HCT116 (cell line): Measurements from ENCODE around the gene GM2A. TPM values are rescaled to one million over a fixed set of nuclear protein-coding genes. Genes with fewer than 3 reads are reported as not detected.

Experiments used
- ATAC-seq: fragments of 200-7000 bp; cut with Tn5 transposase; 2 replicates; pipeline ENCODE4 v1.9.1; 2020; ENCODE audit warnings: mild to moderate bottlenecking, moderate library complexity
- BruUV-seq: library from RNA; stranded (reverse); fragments of 400-500 nt; replicated peaks from 2 replicates; lab custom pipeline; 2021; lab: Mats Ljungman, UMichigan
- CTCF ChIA-PET: fragments of 300-600 bp; sonication (Branson Sonifier 250); formaldehyde crosslinking; loops from one replicate; lab custom pipeline; 2021; ENCODE audit warnings: antibody characterized with exemption; lab: Charles Lee
- POLR2A ChIA-PET: fragments of 300-600, 350-600 bp; sonication (Branson Sonifier 250); formaldehyde crosslinking; loops from one replicate; lab custom pipeline; 2021; ENCODE audit warnings: antibody characterized with exemption; lab: Charles Lee
- RAD21 ChIA-PET, 2 experiments: fragments of 300-600 bp; sonication (Branson Sonifier 250); formaldehyde crosslinking; loops; one replicate each; lab custom pipeline; 2023; ENCODE audit warnings: low total read pairs in 2 of 2; ENCODE audit not compliant: uncharacterized antibody in 2 of 2, unreplicated experiment in 2 of 2, low non-redundant PET in 1 of 2; lab: Charles Lee
- DNase-seq: peaks from one replicate; pipeline ENCODE4 v3.0.0-alpha.2; 2010; ENCODE audit warnings: low read depth, low spot score
- H2AFZ ChIP-seq: fragments of 200-600 bp; shearing (Covaris generic), sonication (generic); 2 replicates; pipeline ENCODE4 v1.6.1; 2017; ENCODE audit warnings: low read depth, mixed run types, mixed read lengths, antibody characterized with exemption, low read length; ENCODE audit not compliant: poor library complexity, severe bottlenecking
- H3K27ac ChIP-seq: 2 replicates; pipeline ENCODE4 v1.5.1; 2012; ENCODE audit warnings: low read depth, low read length
- H3K27me3 ChIP-seq: fragments of 200-600 bp; sonication (generic); 2 replicates; pipeline ENCODE4 v1.6.1; 2016; ENCODE audit warnings: mixed run types, low read length, mixed read lengths; ENCODE audit not compliant: insufficient read depth
- H3K36me3 ChIP-seq, 2 experiments: fragments of 200-500 bp in 1 of 2; fragments of 200-600 bp in 1 of 2; sonication (Bioruptor generic) in 1 of 2; sonication (generic) in 1 of 2; 2 replicates each; pipeline versions ENCODE4 v1.5.1 to v1.6.1; 2014 to 2016; ENCODE audit warnings: low read length in 2 of 2, inconsistent platforms in 1 of 2, mixed read lengths in 1 of 2, mixed run types in 1 of 2; ENCODE audit not compliant: insufficient read depth in 2 of 2, control insufficient read depth in 1 of 2
- H3K4me1 ChIP-seq, 2 experiments: fragments of 200-600 bp in 1 of 2; sonication (generic) in 1 of 2; 2 replicates each; pipeline versions ENCODE4 v1.5.1 to v1.6.1; 2012 to 2017; ENCODE audit warnings: low read length in 2 of 2, inconsistent platforms in 1 of 2, mild to moderate bottlenecking in 1 of 2, mixed read lengths in 1 of 2, mixed run types in 1 of 2, moderate library complexity in 1 of 2; ENCODE audit not compliant: insufficient read depth in 2 of 2, control insufficient read depth in 1 of 2
- H3K4me2 ChIP-seq: fragments of 200-600 bp; sonication (generic); 2 replicates; pipeline ENCODE4 v1.6.1; 2017; ENCODE audit warnings: mixed run types, low read length, mixed read lengths
- H3K4me3 ChIP-seq, 2 experiments: fragments of 200-600 bp in 1 of 2; sonication (generic) in 1 of 2; replicated peaks in 1 of 2; 2 replicates each; pipeline ENCODE4 v1.5.1; 2011 to 2016; ENCODE audit warnings: low read length in 2 of 2, control low read depth in 1 of 2, low read depth in 1 of 2, mild to moderate bottlenecking in 1 of 2, mixed read lengths in 1 of 2, mixed run types in 1 of 2
- H3K79me2 ChIP-seq: fragments of 200-600 bp; sonication (generic); 2 replicates; pipeline ENCODE4 v1.6.1; 2017; ENCODE audit warnings: mild to moderate bottlenecking, mixed run types, low read length, moderate library complexity, mixed read lengths; ENCODE audit not compliant: insufficient read depth
- H3K9ac ChIP-seq: fragments of 200-600 bp; sonication (generic); 2 replicates; pipeline ENCODE4 v1.6.1; 2016; ENCODE audit warnings: low read length, mixed read lengths
- H3K9me2 ChIP-seq: fragments of 200-600 bp; sonication (generic), shearing (Covaris generic); 2 replicates; pipeline ENCODE4 v1.6.1; 2017; ENCODE audit warnings: mixed run types, mild to moderate bottlenecking, moderate library complexity; ENCODE audit not compliant: insufficient read depth
- H3K9me3 ChIP-seq, 2 experiments: fragments of 200-500 bp in 1 of 2; fragments of 200-600 bp in 1 of 2; sonication (Bioruptor generic) in 1 of 2; sonication (generic) in 1 of 2; 2 replicates each; pipeline ENCODE4 v1.6.1; 2014 to 2017; ENCODE audit warnings: low read length in 2 of 2, mixed read lengths in 2 of 2, inconsistent platforms in 1 of 2, low read depth in 1 of 2, mild to moderate bottlenecking in 1 of 2, mixed run types in 1 of 2, moderate library complexity in 1 of 2; ENCODE audit not compliant: control insufficient read depth in 1 of 2, insufficient read depth in 1 of 2
- H4K20me1 ChIP-seq: fragments of 200-600 bp; sonication (generic), shearing (Covaris generic); 2 replicates; pipeline ENCODE4 v1.6.1; 2017; ENCODE audit warnings: mixed run types, mild to moderate bottlenecking, moderate library complexity; ENCODE audit not compliant: insufficient read depth
- CEBPB ChIP-seq: IDR thresholded peaks from 2 replicates; pipeline ENCODE4 v1.6.1; 2012; ENCODE audit warnings: low read depth
- EGR1 ChIP-seq: IDR thresholded peaks from 2 replicates; pipeline ENCODE4 v1.6.1; 2012; ENCODE audit warnings: low read depth
- ELF1 ChIP-seq: IDR thresholded peaks from 2 replicates; pipeline ENCODE4 v1.6.1; 2012; ENCODE audit warnings: low read depth, borderline replicate concordance
- EZH2 ChIP-seq: fragments of 200-600 bp; sonication (generic); IDR thresholded peaks from 2 replicates; pipeline ENCODE4 v1.6.1; 2017; ENCODE audit warnings: antibody characterized with exemption, mixed run types
- EZH2phosphoT487 ChIP-seq: fragments of 200-600 bp; IDR thresholded peaks from 2 replicates; pipeline ENCODE4 v1.6.1; 2018; ENCODE audit warnings: antibody characterized with exemption, borderline replicate concordance
- JUND ChIP-seq: IDR thresholded peaks from 2 replicates; pipeline ENCODE4 v1.6.1; 2012
- MAX ChIP-seq: IDR thresholded peaks from 2 replicates; pipeline ENCODE4 v1.6.1; 2012
- POLR2A ChIP-seq: IDR thresholded peaks from 2 replicates; pipeline ENCODE4 v1.7.0; 2011; ENCODE audit warnings: borderline replicate concordance; ENCODE audit not compliant: insufficient read depth, insufficient read length; ENCODE audit errors: extremely low read depth
- RAD21 ChIP-seq: IDR thresholded peaks from 2 replicates; pipeline ENCODE4 v1.6.1; 2012; ENCODE audit warnings: low read depth, mild to moderate bottlenecking
- SRF ChIP-seq: IDR thresholded peaks from 2 replicates; pipeline ENCODE4 v1.6.1; 2012; ENCODE audit warnings: low read depth
- ZFX ChIP-seq: fragments of 450-650 bp; IDR thresholded peaks from 2 replicates; pipeline ENCODE4 v1.6.1; 2017
- intact Hi-C: fragments of 100-400 bp; cut with micrococcal nuclease; formaldehyde crosslinking; loops from 2 replicates; pipeline ENCODE4 v1.10.0; 2022
- total RNA-seq: library from RNA; stranded (reverse); gene quantifications from one replicate; pipeline ENCODE4 v1.2.1, GENCODE V29; 2021; ENCODE audit not compliant: unreplicated experiment
- TF ChIP-seq, protein P1 (sequence below): IDR thresholded peaks from 2 replicates; pipeline ENCODE4 v1.6.1; 2012
- TF ChIP-seq, protein P2 (sequence below), 3 experiments: fragments of 200-600 bp in 1 of 3; sonication (generic) in 1 of 3; IDR thresholded peaks in 2 of 3; conservative IDR thresholded peaks in 1 of 3; 2 replicates each; pipeline ENCODE4 v1.5.1; 2012 to 2017; ENCODE audit warnings: low read depth in 2 of 3, low read length in 2 of 3, antibody characterized with exemption in 1 of 3, borderline replicate concordance in 1 of 3, control low read depth in 1 of 3, mild to moderate bottlenecking in 1 of 3, mixed read lengths in 1 of 3, mixed run types in 1 of 3, moderate library complexity in 1 of 3; ENCODE audit not compliant: insufficient read depth in 1 of 3
- TF ChIP-seq, protein P3 (sequence below): IDR thresholded peaks from 2 replicates; pipeline ENCODE4 v1.6.1; 2011; ENCODE audit warnings: mild to moderate bottlenecking, low read length, moderate library complexity; ENCODE audit not compliant: insufficient replicate concordance; ENCODE audit errors: extremely low read depth

Gene GM2A
- total RNA-seq, 1 experiment from 2014 or later = 25.0 TPM

GRCh38 chr5:151271336-151271735 is 18.4 kb downstream of the GM2A start:
- peaks cover 3 to 5% of the 10 kb centered on the region in 2 experiments; a peak in 2 of 4 replicates for H3K4me1 ChIP-seq
- no peaks in the 10 kb centered on the region for H3K79me2 ChIP-seq
- ChIA-PET POLR2A (no interaction called here), RAD21 (no interaction called here), CTCF (no interaction called here)
- DNase-seq (no peak), ATAC-seq (no peak)
- no peak overlapping the region for H3K4me2 ChIP-seq
- H3K4me3 ChIP-seq = no peak overlapping the region
- H3K27ac ChIP-seq = no peak overlapping the region
- no peaks in the 10 kb centered on the region for H4K20me1 ChIP-seq
- H2AFZ ChIP-seq = no peak overlapping the region
- H3K9me2 ChIP-seq = no peaks in the 10 kb centered on the region
- intact Hi-C loops = no loop called here
- H3K36me3 ChIP-seq = 0 out of 4 replicates have a peak, but pooled peaks cover 0 to 3% of the 10 kb centered on the region in 2 experiments
- no peak overlapping the region for H3K9ac ChIP-seq
- no peak for TF ChIP-seq JUND
- TF ChIP-seq ZFX = no peak
- TF ChIP-seq RAD21 = no peak
- TF ChIP-seq EZH2 = no peak
- no peak for TF ChIP-seq EGR1
- TF ChIP-seq EZH2phosphoT487 = no peak
- TF ChIP-seq POLR2A = no peak
- no peak for TF ChIP-seq CEBPB
- no peak for TF ChIP-seq SRF
- no peaks in the 10 kb centered on the region for H3K27me3 ChIP-seq
- no peaks in the 10 kb centered on the region for H3K9me3 ChIP-seq
- BruUV-seq = no TSS peak

GRCh38 chr5:151274666-151275065 is 21.7 kb downstream of the GM2A start:
- TF ChIP-seq, protein P1, sequence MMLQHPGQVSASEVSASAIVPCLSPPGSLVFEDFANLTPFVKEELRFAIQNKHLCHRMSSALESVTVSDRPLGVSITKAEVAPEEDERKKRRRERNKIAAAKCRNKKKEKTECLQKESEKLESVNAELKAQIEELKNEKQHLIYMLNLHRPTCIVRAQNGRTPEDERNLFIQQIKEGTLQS = no peak
- TF ChIP-seq ELF1 = no peak
- TF ChIP-seq, protein P2, sequence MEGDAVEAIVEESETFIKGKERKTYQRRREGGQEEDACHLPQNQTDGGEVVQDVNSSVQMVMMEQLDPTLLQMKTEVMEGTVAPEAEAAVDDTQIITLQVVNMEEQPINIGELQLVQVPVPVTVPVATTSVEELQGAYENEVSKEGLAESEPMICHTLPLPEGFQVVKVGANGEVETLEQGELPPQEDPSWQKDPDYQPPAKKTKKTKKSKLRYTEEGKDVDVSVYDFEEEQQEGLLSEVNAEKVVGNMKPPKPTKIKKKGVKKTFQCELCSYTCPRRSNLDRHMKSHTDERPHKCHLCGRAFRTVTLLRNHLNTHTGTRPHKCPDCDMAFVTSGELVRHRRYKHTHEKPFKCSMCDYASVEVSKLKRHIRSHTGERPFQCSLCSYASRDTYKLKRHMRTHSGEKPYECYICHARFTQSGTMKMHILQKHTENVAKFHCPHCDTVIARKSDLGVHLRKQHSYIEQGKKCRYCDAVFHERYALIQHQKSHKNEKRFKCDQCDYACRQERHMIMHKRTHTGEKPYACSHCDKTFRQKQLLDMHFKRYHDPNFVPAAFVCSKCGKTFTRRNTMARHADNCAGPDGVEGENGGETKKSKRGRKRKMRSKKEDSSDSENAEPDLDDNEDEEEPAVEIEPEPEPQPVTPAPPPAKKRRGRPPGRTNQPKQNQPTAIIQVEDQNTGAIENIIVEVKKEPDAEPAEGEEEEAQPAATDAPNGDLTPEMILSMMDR (IDR thresholded peaks at IDR 0.05 in 2 of 3, conservative IDR thresholded peaks at IDR 0.05 in 1 of 3; ENCODE audit: borderline replicate concordance in 1 of 3, insufficient read depth in 1 of 3, low read depth in 2 of 3, low read length in 2 of 3) = no peak
- TF ChIP-seq POLR2A = no peak
- peak; percentile 36; the same call in 1 of the 2 replicates for TF ChIP-seq MAX
- TF ChIP-seq, protein P3, sequence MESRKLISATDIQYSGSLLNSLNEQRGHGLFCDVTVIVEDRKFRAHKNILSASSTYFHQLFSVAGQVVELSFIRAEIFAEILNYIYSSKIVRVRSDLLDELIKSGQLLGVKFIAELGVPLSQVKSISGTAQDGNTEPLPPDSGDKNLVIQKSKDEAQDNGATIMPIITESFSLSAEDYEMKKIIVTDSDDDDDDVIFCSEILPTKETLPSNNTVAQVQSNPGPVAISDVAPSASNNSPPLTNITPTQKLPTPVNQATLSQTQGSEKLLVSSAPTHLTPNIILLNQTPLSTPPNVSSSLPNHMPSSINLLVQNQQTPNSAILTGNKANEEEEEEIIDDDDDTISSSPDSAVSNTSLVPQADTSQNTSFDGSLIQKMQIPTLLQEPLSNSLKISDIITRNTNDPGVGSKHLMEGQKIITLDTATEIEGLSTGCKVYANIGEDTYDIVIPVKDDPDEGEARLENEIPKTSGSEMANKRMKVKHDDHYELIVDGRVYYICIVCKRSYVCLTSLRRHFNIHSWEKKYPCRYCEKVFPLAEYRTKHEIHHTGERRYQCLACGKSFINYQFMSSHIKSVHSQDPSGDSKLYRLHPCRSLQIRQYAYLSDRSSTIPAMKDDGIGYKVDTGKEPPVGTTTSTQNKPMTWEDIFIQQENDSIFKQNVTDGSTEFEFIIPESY = no peak
- TF ChIP-seq EZH2 = no peak
- TF ChIP-seq, all 23 proteins: peak for 1
- H3K4me1 ChIP-seq = peaks cover 3 to 5% of the 10 kb centered on the region in 2 experiments; a peak in 2 of 4 replicates
- no peaks in the 10 kb centered on the region for H3K9me2 ChIP-seq
- no peak overlapping the region for H3K9ac ChIP-seq
- H3K9me3 ChIP-seq = no peaks in the 10 kb centered on the region
- ATAC-seq = no peak
- BruUV-seq = no TSS peak
- no peaks in the 10 kb centered on the region for H4K20me1 ChIP-seq
- CTCF ChIA-PET = no interaction called here
- H2AFZ ChIP-seq = no peak overlapping the region
- H3K27me3 ChIP-seq = no peaks in the 10 kb centered on the region
- POLR2A ChIA-PET = no interaction called here
- H3K79me2 ChIP-seq = no peaks in the 10 kb centered on the region
- RAD21 ChIA-PET = no interaction called here
- intact Hi-C loops = no loop called here
- no peaks in the 10 kb centered on the region for H3K36me3 ChIP-seq
- no peak overlapping the region for H3K4me3 ChIP-seq
- H3K4me2 ChIP-seq = no peak overlapping the region
- no peak for DNase-seq
- H3K27ac ChIP-seq = no peak overlapping the region
